Skeletal muscle satellite cell (primary cell): ENCODE data around the gene C6orf132.
"Not testable (repeated sequence)": the region's sequence is repeated elsewhere in the genome, so short reads cannot be mapped to it uniquely, and the experiment has no call there.

Experiments
- H3K27me3 ChIP-seq: 2 replicates; pipeline ENCODE4 v1.7.0; 2013; ENCODE audit warnings: low read length; ENCODE audit not compliant: control insufficient read depth, insufficient read depth
- H3K36me3 ChIP-seq: 2 replicates; pipeline ENCODE4 v1.7.0; 2013; ENCODE audit warnings: mild to moderate bottlenecking, control low read depth, low read length; ENCODE audit not compliant: insufficient read depth
- H3K4me1 ChIP-seq: 2 replicates; pipeline ENCODE4 v1.7.0; 2013; ENCODE audit warnings: low read length; ENCODE audit not compliant: control insufficient read depth, insufficient read depth
- H3K4me2 ChIP-seq: 2 replicates; pipeline ENCODE4 v1.7.0; 2013; ENCODE audit warnings: mild to moderate bottlenecking, low read length
- H3K4me3 ChIP-seq: 2 replicates; pipeline ENCODE4 v1.7.0; 2013; ENCODE audit warnings: low read length
- H3K9ac ChIP-seq: 2 replicates; pipeline ENCODE4 v1.7.0; 2013; ENCODE audit warnings: mild to moderate bottlenecking, low read depth, low read length, moderate library complexity
- H3K9me3 ChIP-seq: replicated peaks from 2 replicates; pipeline ENCODE4 v1.7.0; 2013; ENCODE audit warnings: mild to moderate bottlenecking, control low read depth, low read length

Gene C6orf132

GRCh38 chr6:42159431-42160024 lies 17.1 kb upstream of the C6orf132 start:
- H3K4me2 ChIP-seq, result no peak overlapping the region
- peaks cover 57% of the 10 kb centered on the region for H3K27me3 ChIP-seq
- H3K36me3 ChIP-seq, result no peaks in the 10 kb centered on the region
- no peaks in the 10 kb centered on the region for H3K4me1 ChIP-seq
- no peaks in the 10 kb centered on the region for H3K9me3 ChIP-seq
- H3K9ac ChIP-seq, result no peak overlapping the region
- H3K4me3 ChIP-seq, result no peak overlapping the region

- no peak overlapping the region for H3K9ac ChIP-seq
- no peaks in the 10 kb centered on the region for H3K4me1 ChIP-seq
- H3K27me3 ChIP-seq, result peaks cover 64% of the 10 kb centered on the region
- no peak overlapping the region for H3K4me2 ChIP-seq
- H3K9me3 ChIP-seq, result no peaks in the 10 kb centered on the region
- no peak overlapping the region for H3K4me3 ChIP-seq
- no peaks in the 10 kb centered on the region for H3K36me3 ChIP-seq
Measured at GRCh38 chr6:42158631-42159030, 16.2 kb upstream of the C6orf132 start.

GRCh38 chr6:42158011-42158410 lies 15.6 kb upstream of the C6orf132 start:
- Histone ChIP-seq H3K4me1 (no peaks in the 10 kb centered on the region), H3K9me3 (no peaks in the 10 kb centered on the region), H3K36me3 (no peaks in the 10 kb centered on the region), H3K9ac (no peak overlapping the region), H3K27me3 (peaks cover 62% of the 10 kb centered on the region), H3K4me2 (no peak overlapping the region), H3K4me3 (no peak overlapping the region)

- Histone ChIP-seq H3K36me3 (no peaks in the 10 kb centered on the region), H3K9me3 (no peaks in the 10 kb centered on the region), H3K27me3 (peaks cover 58% of the 10 kb centered on the region), H3K4me2 (no peak overlapping the region), H3K9ac (no peak overlapping the region), H3K4me3 (no peak overlapping the region), H3K4me1 (no peaks in the 10 kb centered on the region)
Measured at GRCh38 chr6:42156638-42157037, 14.2 kb upstream of the C6orf132 start.

- no peak overlapping the region for H3K9ac ChIP-seq
- H3K4me1 ChIP-seq, result no peaks in the 10 kb centered on the region
- H3K9me3 ChIP-seq, result no peaks in the 10 kb centered on the region
- peaks cover 46% of the 10 kb centered on the region for H3K27me3 ChIP-seq
- no peaks in the 10 kb centered on the region for H3K36me3 ChIP-seq
- H3K4me3 ChIP-seq, result no peak overlapping the region
- no peak overlapping the region for H3K4me2 ChIP-seq
Measured at GRCh38 chr6:42155293-42155692, 12.9 kb upstream of the C6orf132 start.

GRCh38 chr6:42154461-42155209 lies 12.2 kb upstream of the C6orf132 start:
- peaks cover 42% of the 10 kb centered on the region for H3K27me3 ChIP-seq
- no peak overlapping the region for H3K4me2 ChIP-seq
- no peak overlapping the region for H3K9ac ChIP-seq

GRCh38 chr6:42153921-42154320 lies 11.5 kb upstream of the C6orf132 start:
- Histone ChIP-seq H3K9ac (no peak overlapping the region), H3K27me3 (peaks cover 37% of the 10 kb centered on the region), H3K4me3 (no peak overlapping the region), H3K9me3 (no peaks in the 10 kb centered on the region), H3K4me2 (no peak overlapping the region), H3K4me1 (no peaks in the 10 kb centered on the region), H3K36me3 (no peaks in the 10 kb centered on the region)

More at GRCh38 chr6:42154461-42155209, 12.2 kb upstream of the C6orf132 start:
- Histone ChIP-seq H3K4me3 (no peak overlapping the region), H3K36me3 (no peaks in the 10 kb centered on the region), H3K9me3 (no peaks in the 10 kb centered on the region), H3K4me1 (no peaks in the 10 kb centered on the region)

GRCh38 chr6:42152528-42153213 lies 10.3 kb upstream of the C6orf132 start:
- H3K4me3 ChIP-seq, H3K9me3 ChIP-seq, H3K9ac ChIP-seq, H3K4me1 ChIP-seq, H3K4me2 ChIP-seq, H3K36me3 ChIP-seq: not testable (repeated sequence)
- H3K27me3 ChIP-seq, result peaks cover 25% of the 10 kb centered on the region

GRCh38 chr6:42152024-42152423 lies 9.6 kb upstream of the C6orf132 start:
- Histone ChIP-seq H3K4me3 (no peak overlapping the region), H3K9me3 (no peaks in the 10 kb centered on the region), H3K36me3 (no peaks in the 10 kb centered on the region), H3K27me3 (peaks cover 25% of the 10 kb centered on the region), H3K9ac (no peak overlapping the region), H3K4me2 (no peak overlapping the region), H3K4me1 (no peaks in the 10 kb centered on the region)

- Histone ChIP-seq H3K9me3 (no peaks in the 10 kb centered on the region), H3K4me3 (no peak overlapping the region), H3K9ac (no peak overlapping the region), H3K4me1 (no peaks in the 10 kb centered on the region), H3K36me3 (no peaks in the 10 kb centered on the region), H3K27me3 (peaks cover 22% of the 10 kb centered on the region), H3K4me2 (no peak overlapping the region)
Measured at GRCh38 chr6:42150254-42150653, 7.8 kb upstream of the C6orf132 start.

- H3K4me2 ChIP-seq, result no peak overlapping the region
- no peaks in the 10 kb centered on the region for H3K9me3 ChIP-seq
- H3K27me3 ChIP-seq, result peaks cover 7% of the 10 kb centered on the region
- H3K4me3 ChIP-seq, result no peak overlapping the region
- no peak overlapping the region for H3K9ac ChIP-seq
- no peaks in the 10 kb centered on the region for H3K36me3 ChIP-seq
- H3K4me1 ChIP-seq, result no peaks in the 10 kb centered on the region
Measured at GRCh38 chr6:42148058-42148457, 5.6 kb upstream of the C6orf132 start.
